K562 (cell line): ENCODE results near the gene ADD1. TPM values are rescaled to one million over a fixed set of nuclear protein-coding genes. Genes with fewer than 3 reads are reported as not detected.

Experiments
- EGR1 ChIP-seq: fragments of 450-650 bp; conservative IDR thresholded peaks from 2 replicates; pipeline ENCODE4 v1.6.1; 2017; ENCODE audit warnings: mild to moderate bottlenecking
- HDAC1 ChIP-seq, 2 experiments: fragments of 450-650 bp; IDR thresholded peaks; 2 replicates each; pipeline ENCODE4 v1.6.1; 2016 to 2017; ENCODE audit warnings: inconsistent platforms in 1 of 2, mild to moderate bottlenecking in 1 of 2, moderate library complexity in 1 of 2
- MTA1 ChIP-seq: fragments of 450-650 bp; IDR thresholded peaks from 2 replicates; pipeline ENCODE4 v1.6.1; 2017; ENCODE audit warnings: borderline replicate concordance
- NCOA1 ChIP-seq: fragments of 450-650 bp; IDR thresholded peaks from 2 replicates; pipeline ENCODE4 v1.6.1; 2016; ENCODE audit warnings: low read depth
- PURB ChIP-seq: sonication (generic); formaldehyde crosslinking; IDR thresholded peaks from 2 replicates; pipeline ENCODE4 v1.9.0; 2021; ENCODE audit warnings: low read depth, mild to moderate bottlenecking, missing genetic modification reagents
- RBM39 ChIP-seq: fragments of 200-400 bp; formaldehyde crosslinking; optimal IDR thresholded peaks from 2 replicates; pipeline ENCODE3; 2018; ENCODE audit warnings: low read depth, low read length
- SRSF9 ChIP-seq: fragments of 200-400 bp; formaldehyde crosslinking; IDR thresholded peaks from 2 replicates; pipeline ENCODE4 v1.6.1; 2017; ENCODE audit warnings: low read depth, low read length, borderline replicate concordance
- TCF7 ChIP-seq: sonication (generic); IDR thresholded peaks from 2 replicates; pipeline ENCODE4 v1.6.1; 2016; ENCODE audit warnings: antibody characterized with exemption, borderline replicate concordance
- USF2 ChIP-seq: sonication (generic); formaldehyde crosslinking; IDR thresholded peaks from 2 replicates; pipeline ENCODE4 v1.5.0; 2020; ENCODE audit warnings: missing genetic modification reagents
- ZNF253 ChIP-seq: fragments of 250-450 bp; sonication (Bioruptor Pico); conservative IDR thresholded peaks from 2 replicates; pipeline ENCODE4 v1.6.1; 2021; ENCODE audit warnings: mild to moderate bottlenecking
- ZNF717 ChIP-seq: fragments of 250-450 bp; sonication (Bioruptor Pico); IDR thresholded peaks from 2 replicates; pipeline ENCODE4 v1.5.0; 2021
- polyA plus RNA-seq, 8 experiments: library from polyadenylated mRNA; depleted of rRNA in 4 of 8; stranded (reverse) in 5 of 8; unstranded in 3 of 8; fragments of >200 nt; fragmentation: Nextera tagmentation in 2 of 8; fragmentation: Illumina TruSeq in 1 of 8; extraction: Ambion mirVana in 2 of 8; extraction: Trizol in 1 of 8; gene quantifications; 2 replicates each; pipeline versions ENCODE4 v1.2.1 to v1.2.3, GENCODE V29; 2011 to 2014; ENCODE audit warnings: inconsistent platforms in 1 of 8, missing spikeins in 1 of 8
- total RNA-seq, 7 experiments: library from RNA; depleted of rRNA in 6 of 7; stranded (reverse); fragments of >200 nt in 6 of 7; fragmentation: Illumina TruSeq in 2 of 7; extraction: Trizol in 2 of 7; gene quantifications; 2 replicates each; pipeline versions ENCODE4 v1.2.1 to v1.2.3, GENCODE V29; 2011 to 2021; ENCODE audit warnings: low replicate concordance in 1 of 7
- TF ChIP-seq, protein P1 (sequence below): fragments of 250-450 bp; sonication (Bioruptor Pico); IDR thresholded peaks from 2 replicates; pipeline ENCODE4 v1.8.0; 2022; ENCODE audit warnings: inconsistent platforms, mild to moderate bottlenecking, moderate library complexity, borderline replicate concordance
- TF ChIP-seq, protein P2 (sequence below), 2 experiments: fragments of 450-650 bp in 1 of 2; sonication (generic) in 1 of 2; formaldehyde crosslinking in 1 of 2; IDR thresholded peaks; 2 replicates each; pipeline versions ENCODE4 v1.7.1 to v1.9.0; 2016 to 2022; ENCODE audit warnings: inconsistent platforms in 1 of 2, mild to moderate bottlenecking in 1 of 2, missing genetic modification reagents in 1 of 2
- TF ChIP-seq, protein P3 (sequence below): fragments of 450-650 bp; formaldehyde crosslinking; IDR thresholded peaks from 2 replicates; pipeline ENCODE4 v1.4.0; 2020; ENCODE audit warnings: mild to moderate bottlenecking, moderate library complexity

The ADD1 gene
- total and polyA plus RNA-seq, 9 of the 15 experiments (the other 6 are each of a cell fraction or from before 2014, with no cell fraction given), result 17.5 to 153 (median 74.0) TPM

GRCh38 chr4:2935762-2936743 lies 92.4 kb downstream of the ADD1 start (continued):
- TF ChIP-seq, protein P1, sequence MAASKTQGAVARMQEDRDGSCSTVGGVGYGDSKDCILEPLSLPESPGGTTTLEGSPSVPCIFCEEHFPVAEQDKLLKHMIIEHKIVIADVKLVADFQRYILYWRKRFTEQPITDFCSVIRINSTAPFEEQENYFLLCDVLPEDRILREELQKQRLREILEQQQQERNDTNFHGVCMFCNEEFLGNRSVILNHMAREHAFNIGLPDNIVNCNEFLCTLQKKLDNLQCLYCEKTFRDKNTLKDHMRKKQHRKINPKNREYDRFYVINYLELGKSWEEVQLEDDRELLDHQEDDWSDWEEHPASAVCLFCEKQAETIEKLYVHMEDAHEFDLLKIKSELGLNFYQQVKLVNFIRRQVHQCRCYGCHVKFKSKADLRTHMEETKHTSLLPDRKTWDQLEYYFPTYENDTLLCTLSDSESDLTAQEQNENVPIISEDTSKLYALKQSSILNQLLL, result no peak
- TF ChIP-seq MTA1 (0 out of 2 replicates have a peak, but pooled peaks have one; percentile 26), USF2 (CRISPR knock-in tag) (no peak), ZNF717 (CRISPR knock-in tag) (no peak), TCF7 (no peak), ZNF253 (CRISPR knock-in tag) (no peak), HDAC1 (IDR thresholded peaks at IDR 0.05) (0 out of 4 replicates have a peak, but pooled peaks of 1 of the 2 experiments have one; percentile 32), SRSF9 (no peak), PURB (CRISPR knock-in tag) (no peak), EGR1 (peak; percentile 69), RBM39 (no peak), NCOA1 (no peak)
- TF ChIP-seq, protein P2, sequence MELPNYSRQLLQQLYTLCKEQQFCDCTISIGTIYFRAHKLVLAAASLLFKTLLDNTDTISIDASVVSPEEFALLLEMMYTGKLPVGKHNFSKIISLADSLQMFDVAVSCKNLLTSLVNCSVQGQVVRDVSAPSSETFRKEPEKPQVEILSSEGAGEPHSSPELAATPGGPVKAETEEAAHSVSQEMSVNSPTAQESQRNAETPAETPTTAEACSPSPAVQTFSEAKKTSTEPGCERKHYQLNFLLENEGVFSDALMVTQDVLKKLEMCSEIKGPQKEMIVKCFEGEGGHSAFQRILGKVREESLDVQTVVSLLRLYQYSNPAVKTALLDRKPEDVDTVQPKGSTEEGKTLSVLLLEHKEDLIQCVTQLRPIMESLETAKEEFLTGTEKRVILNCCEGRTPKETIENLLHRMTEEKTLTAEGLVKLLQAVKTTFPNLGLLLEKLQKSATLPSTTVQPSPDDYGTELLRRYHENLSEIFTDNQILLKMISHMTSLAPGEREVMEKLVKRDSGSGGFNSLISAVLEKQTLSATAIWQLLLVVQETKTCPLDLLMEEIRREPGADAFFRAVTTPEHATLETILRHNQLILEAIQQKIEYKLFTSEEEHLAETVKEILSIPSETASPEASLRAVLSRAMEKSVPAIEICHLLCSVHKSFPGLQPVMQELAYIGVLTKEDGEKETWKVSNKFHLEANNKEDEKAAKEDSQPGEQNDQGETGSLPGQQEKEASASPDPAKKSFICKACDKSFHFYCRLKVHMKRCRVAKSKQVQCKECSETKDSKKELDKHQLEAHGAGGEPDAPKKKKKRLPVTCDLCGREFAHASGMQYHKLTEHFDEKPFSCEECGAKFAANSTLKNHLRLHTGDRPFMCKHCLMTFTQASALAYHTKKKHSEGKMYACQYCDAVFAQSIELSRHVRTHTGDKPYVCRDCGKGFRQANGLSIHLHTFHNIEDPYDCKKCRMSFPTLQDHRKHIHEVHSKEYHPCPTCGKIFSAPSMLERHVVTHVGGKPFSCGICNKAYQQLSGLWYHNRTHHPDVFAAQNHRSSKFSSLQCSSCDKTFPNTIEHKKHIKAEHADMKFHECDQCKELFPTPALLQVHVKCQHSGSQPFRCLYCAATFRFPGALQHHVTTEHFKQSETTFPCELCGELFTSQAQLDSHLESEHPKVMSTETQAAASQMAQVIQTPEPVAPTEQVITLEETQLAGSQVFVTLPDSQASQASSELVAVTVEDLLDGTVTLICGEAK (IDR thresholded peaks at IDR 0.05), result no peak
- TF ChIP-seq, protein P2 (CRISPR knock-in tag; IDR thresholded peaks at IDR 0.05), result no peak
- TF ChIP-seq, protein P3, sequence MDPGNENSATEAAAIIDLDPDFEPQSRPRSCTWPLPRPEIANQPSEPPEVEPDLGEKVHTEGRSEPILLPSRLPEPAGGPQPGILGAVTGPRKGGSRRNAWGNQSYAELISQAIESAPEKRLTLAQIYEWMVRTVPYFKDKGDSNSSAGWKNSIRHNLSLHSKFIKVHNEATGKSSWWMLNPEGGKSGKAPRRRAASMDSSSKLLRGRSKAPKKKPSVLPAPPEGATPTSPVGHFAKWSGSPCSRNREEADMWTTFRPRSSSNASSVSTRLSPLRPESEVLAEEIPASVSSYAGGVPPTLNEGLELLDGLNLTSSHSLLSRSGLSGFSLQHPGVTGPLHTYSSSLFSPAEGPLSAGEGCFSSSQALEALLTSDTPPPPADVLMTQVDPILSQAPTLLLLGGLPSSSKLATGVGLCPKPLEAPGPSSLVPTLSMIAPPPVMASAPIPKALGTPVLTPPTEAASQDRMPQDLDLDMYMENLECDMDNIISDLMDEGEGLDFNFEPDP (CRISPR knock-in tag), result no peak
